Gastrocnemius medialis (tissue), 4 donors: Measurements from ENCODE around the gene FOXL2NB.

ENCODE experiments used
- CTCF ChIP-seq, 5 experiments: fragments of 450-650 bp in 3 of 5; fragments of 200-600 bp in 2 of 5; sonication (generic) in 2 of 5; IDR thresholded peaks in 4 of 5; conservative IDR thresholded peaks in 1 of 5; 1 replicate in 4 of 5; 2 replicates in 1 of 5; pipeline ENCODE4 v1.5.1; 2016 to 2019; ENCODE audit warnings: antibody characterized with exemption in 5 of 5, mild to moderate bottlenecking in 3 of 5, moderate library complexity in 3 of 5
- POLR2A ChIP-seq, 2 donors: fragments of 450-650 bp; IDR thresholded peaks; one replicate each; pipeline ENCODE4 v1.6.1; 2017; ENCODE audit warnings: antibody characterized with exemption in 2 of 2, mild to moderate bottlenecking in 2 of 2, moderate library complexity in 2 of 2

GRCh38 chr3:138995706-138996105, 48.7 kb downstream of the FOXL2NB start:
- TF ChIP-seq CTCF (IDR thresholded peaks at IDR 0.05 in 4 of 5, conservative IDR thresholded peaks at IDR 0.05 in 1 of 5) (no peak), POLR2A (IDR thresholded peaks at IDR 0.05) (no peak)
